IMR-90 (cell line): ENCODE data around the gene DHRS12. TPM values are rescaled to one million over a fixed set of nuclear protein-coding genes. Genes with fewer than 3 reads are reported as not detected.

Experiments used
- ATAC-seq: fragments of 200-7000 bp; cut with Tn5 transposase; 2 replicates; pipeline ENCODE4 v1.9.1; 2020; ENCODE audit warnings: low read depth, mild to moderate bottlenecking, moderate library complexity
- BruUV-seq: library from RNA; stranded (reverse); fragments of 400-500 nt; replicated peaks from 2 replicates; lab custom pipeline; 2021; lab: Mats Ljungman, UMichigan
- CTCF ChIA-PET: fragments of 300-600 bp; formaldehyde crosslinking; extraction: SDS; loops from one replicate; lab custom pipeline; 2021; ENCODE audit warnings: antibody characterized with exemption; lab: Yijun Ruan, JAX
- POLR2A ChIA-PET: fragments of 300-600 bp; sonication (Branson Sonifier 250); formaldehyde crosslinking; loops from one replicate; lab custom pipeline; 2022; ENCODE audit warnings: antibody characterized with exemption; ENCODE audit not compliant: unreplicated experiment; lab: Charles Lee
- DNase-seq: peaks from one replicate; pipeline ENCODE4 v3.0.0; 2013
- H2AFZ ChIP-seq: replicated peaks from 2 replicates; pipeline ENCODE3; 2013; ENCODE audit warnings: low read length, mild to moderate bottlenecking; ENCODE audit not compliant: poor library complexity
- H2AK5ac ChIP-seq: 2 replicates; pipeline ENCODE4 v1.6.1; 2013; ENCODE audit warnings: low read depth, low read length, inconsistent platforms
- H2AK9ac ChIP-seq: replicated peaks from 2 replicates; pipeline ENCODE3; 2013; ENCODE audit warnings: mild to moderate bottlenecking, low read depth, low read length, moderate library complexity; ENCODE audit not compliant: poor library complexity
- H2BK120ac ChIP-seq: 2 replicates; pipeline ENCODE4 v1.6.1; 2013; ENCODE audit warnings: low read depth, low read length, inconsistent platforms
- H2BK15ac ChIP-seq: 3 replicates; pipeline ENCODE4 v1.6.1; 2013; ENCODE audit warnings: low read depth, low read length, inconsistent platforms
- H2BK20ac ChIP-seq: 2 replicates; pipeline ENCODE4 v1.6.1; 2013; ENCODE audit warnings: low read depth, mild to moderate bottlenecking, inconsistent platforms, low read length, moderate library complexity
- H2BK5ac ChIP-seq: 2 replicates; pipeline ENCODE4 v1.6.1; 2013; ENCODE audit warnings: mild to moderate bottlenecking, low read depth, low read length, inconsistent platforms; ENCODE audit not compliant: poor library complexity, severe bottlenecking
- H3K14ac ChIP-seq: replicated peaks from 2 replicates; pipeline ENCODE4 v1.6.1; 2013; ENCODE audit warnings: low read depth, low read length, inconsistent platforms
- H3K18ac ChIP-seq: 2 replicates; pipeline ENCODE4 v1.6.1; 2013; ENCODE audit warnings: low read depth, low read length, control low read depth
- H3K23ac ChIP-seq: 2 replicates; pipeline ENCODE4 v1.6.1; 2013; ENCODE audit warnings: low read depth, low read length, inconsistent platforms
- H3K27ac ChIP-seq: 2 replicates; pipeline ENCODE4 v1.5.1; 2013; ENCODE audit warnings: mild to moderate bottlenecking, control low read depth, low read length; ENCODE audit not compliant: insufficient read depth
- H3K27me3 ChIP-seq: 2 replicates; pipeline ENCODE4 v1.6.1; 2013; ENCODE audit warnings: low read length; ENCODE audit not compliant: control insufficient read depth, insufficient read depth
- H3K36me3 ChIP-seq: 2 replicates; pipeline ENCODE4 v1.6.1; 2013; ENCODE audit warnings: low read length, mixed read lengths; ENCODE audit not compliant: control insufficient read depth, insufficient read depth
- H3K4ac ChIP-seq: 2 replicates; pipeline ENCODE4 v1.6.1; 2013; ENCODE audit warnings: low read depth, low read length, inconsistent platforms
- H3K4me1 ChIP-seq: 2 replicates; pipeline ENCODE4 v1.6.1; 2013; ENCODE audit warnings: low read length, mixed read lengths; ENCODE audit not compliant: control insufficient read depth, insufficient read depth
- H3K4me2 ChIP-seq: 2 replicates; pipeline ENCODE4 v1.6.1; 2013; ENCODE audit warnings: low read depth, mild to moderate bottlenecking, control low read depth, low read length, moderate library complexity
- H3K4me3 ChIP-seq: 2 replicates; pipeline ENCODE4 v1.5.1; 2013; ENCODE audit warnings: low read depth, mild to moderate bottlenecking, control low read depth, low read length, moderate library complexity; ENCODE audit not compliant: insufficient read depth
- H3K56ac ChIP-seq: 2 replicates; pipeline ENCODE4 v1.6.1; 2013; ENCODE audit warnings: low read length, inconsistent platforms; ENCODE audit not compliant: insufficient read depth; ENCODE audit errors: extremely low read depth
- H3K79me1 ChIP-seq, 2 experiments: 2 replicates each; pipeline ENCODE4 v1.6.1; 2013; ENCODE audit warnings: low read length in 2 of 2, inconsistent platforms in 1 of 2, low read depth in 1 of 2
- H3K9ac ChIP-seq: 2 replicates; pipeline ENCODE4 v1.6.1; 2013; ENCODE audit warnings: low read depth, low read length, control low read depth
- H3K9me1 ChIP-seq: 2 replicates; pipeline ENCODE4 v1.6.1; 2013; ENCODE audit warnings: low read length, inconsistent platforms; ENCODE audit not compliant: insufficient read depth
- H3K9me3 ChIP-seq: 2 replicates; pipeline ENCODE4 v1.6.1; 2013; ENCODE audit warnings: low read length; ENCODE audit not compliant: control insufficient read depth, insufficient read depth
- H4K20me1 ChIP-seq: 2 replicates; pipeline ENCODE4 v1.6.1; 2013; ENCODE audit warnings: low read length, inconsistent platforms; ENCODE audit not compliant: insufficient read depth
- H4K5ac ChIP-seq: 2 replicates; pipeline ENCODE4 v1.6.1; 2013; ENCODE audit warnings: mild to moderate bottlenecking, low read depth, low read length, control low read depth
- H4K8ac ChIP-seq, 2 experiments: 2 replicates each; pipeline ENCODE4 v1.6.1; 2013; ENCODE audit warnings: low read depth in 2 of 2, low read length in 2 of 2, control low read depth in 1 of 2, inconsistent platforms in 1 of 2
- H4K91ac ChIP-seq: 2 replicates; pipeline ENCODE4 v1.6.1; 2013; ENCODE audit warnings: low read depth, low read length, inconsistent platforms; ENCODE audit not compliant: insufficient read depth
- BHLHE40 ChIP-seq: fragments of 150-350 bp; IDR thresholded peaks from 2 replicates; pipeline ENCODE4 v1.6.1; 2016; ENCODE audit warnings: mild to moderate bottlenecking, low read depth, low read length
- CEBPB ChIP-seq: IDR thresholded peaks from 2 replicates; pipeline ENCODE4 v1.6.1; 2012; ENCODE audit warnings: low read depth, low read length, improper control_type of control experiment
- CHD1 ChIP-seq: IDR thresholded peaks from 2 replicates; pipeline ENCODE4 v1.6.1; 2012; ENCODE audit warnings: low read depth, low read length, improper control_type of control experiment
- CTCF ChIP-seq: conservative IDR thresholded peaks from 2 replicates; pipeline ENCODE4 v1.5.1; 2012; ENCODE audit warnings: mild to moderate bottlenecking, low read depth, low read length, improper control_type of control experiment
- NFE2L2 ChIP-seq: fragments of 150-350 bp; IDR thresholded peaks from 2 replicates; pipeline ENCODE4 v1.6.1; 2016; ENCODE audit warnings: low read depth, mild to moderate bottlenecking, low read length
- POLR2A ChIP-seq: IDR thresholded peaks from 2 replicates; pipeline ENCODE4 v1.6.1; 2012; ENCODE audit warnings: mild to moderate bottlenecking, low read depth, low read length
- RCOR1 ChIP-seq: IDR thresholded peaks from 2 replicates; pipeline ENCODE4 v1.6.1; 2012; ENCODE audit warnings: mild to moderate bottlenecking, low read length, improper control_type of control experiment; ENCODE audit not compliant: insufficient replicate concordance
- RFX5 ChIP-seq: IDR thresholded peaks from 2 replicates; pipeline ENCODE4 v1.8.0; 2012; ENCODE audit warnings: low read depth, mild to moderate bottlenecking, low read length, moderate library complexity
- WGBS, 2 experiments: methylation state at CpG; one replicate each; pipeline versions ENCODE4 v1.1.5 to v1.1.7; 2013; ENCODE audit warnings: missing lambda C conversion rate in 2 of 2; ENCODE audit not compliant: insufficient read length in 1 of 2; ENCODE audit errors: extremely low coverage in 2 of 2; 5-methylcytosine and 5-hydroxymethylcytosine counted together
- dilution Hi-C: fragments of 300-500 bp; cut with HindIII; formaldehyde crosslinking; loops from one replicate; pipeline ENCODE4 v1.14.3; 2018; ENCODE audit warnings: low sequenced_read_pairs; ENCODE audit not compliant: unreplicated experiment
- in situ Hi-C: fragments of 300-500 bp; cut with MboI; formaldehyde crosslinking; loops from 3 replicates; pipeline ENCODE4 v1.14.3; 2019; ENCODE audit warnings: low sequenced_read_pairs, inconsistent platforms, mixed read lengths
- intact Hi-C: fragments of 100-400 bp; cut with micrococcal nuclease; formaldehyde crosslinking; loops from 2 replicates; pipeline ENCODE4 v1.10.0; 2022
- polyA plus RNA-seq, 3 experiments: library from polyadenylated mRNA; depleted of rRNA; stranded (reverse); fragments of >200 nt; gene quantifications; 2 replicates each; pipeline ENCODE4 v1.2.3, GENCODE V29; 2012; ENCODE audit warnings: low replicate concordance in 1 of 3
- total RNA-seq: library from RNA; depleted of rRNA; stranded (reverse); fragments of >200 nt; gene quantifications from 2 replicates; pipeline ENCODE4 v1.2.3, GENCODE V29; 2012

Gene DHRS12
- total and polyA plus RNA-seq, 2 of the 4 experiments (the other 2 are of a cell fraction) = 1.3 to 1.6 TPM

GRCh38 chr13:51829568-51829899 lies 25.6 kb upstream of the DHRS12 start:
- H2AFZ ChIP-seq = no peak overlapping the region
- intact Hi-C loops (no loop called here), dilution Hi-C loops (no loop called here), in situ Hi-C loops (no loop called here)
- no peak overlapping the region for H3K4me3 ChIP-seq
- ChIA-PET CTCF (no interaction called here), POLR2A (no interaction called here)
- no peak overlapping the region for H2AK9ac ChIP-seq
- H2BK15ac ChIP-seq = no peak overlapping the region
- H3K27ac ChIP-seq = no peak overlapping the region
- no peaks in the 10 kb centered on the region for H3K36me3 ChIP-seq
- no peaks in the 10 kb centered on the region for H4K20me1 ChIP-seq
- no peak overlapping the region for H3K23ac ChIP-seq
- H2BK20ac ChIP-seq = no peak overlapping the region
- H2AK5ac ChIP-seq = no peak overlapping the region
- H3K9ac ChIP-seq = no peak overlapping the region
- no peak overlapping the region for H3K56ac ChIP-seq
- no peaks in the 10 kb centered on the region for H3K79me1 ChIP-seq
- no TSS peak for BruUV-seq
- no peak for ATAC-seq
- H3K27me3 ChIP-seq = peaks cover 67% of the 10 kb centered on the region
- no peak for DNase-seq
- H2BK5ac ChIP-seq = no peak overlapping the region
- H3K9me1 ChIP-seq = no peaks in the 10 kb centered on the region
- H4K5ac ChIP-seq = no peak overlapping the region
- H3K4me2 ChIP-seq = no peak overlapping the region
- no peak overlapping the region for H3K14ac ChIP-seq
- H4K8ac ChIP-seq = no peak overlapping the region
- no peak overlapping the region for H3K18ac ChIP-seq
- 90% methylated on average over 2 of the region's 2 CpGs; no CpG with 5 or more reads in 1 of the 2 experiments for WGBS, 2 experiments
- no peak overlapping the region for H2BK120ac ChIP-seq
- H3K9me3 ChIP-seq = no peaks in the 10 kb centered on the region
- H4K91ac ChIP-seq = no peak overlapping the region
- TF ChIP-seq CTCF = no peak
- no peak for TF ChIP-seq CEBPB
- no peak for TF ChIP-seq POLR2A
- TF ChIP-seq CHD1 = no peak
- no peak for TF ChIP-seq NFE2L2
- no peak for TF ChIP-seq RCOR1
- TF ChIP-seq BHLHE40 = no peak
- no peak for TF ChIP-seq RFX5
- H3K4ac ChIP-seq = no peak overlapping the region
- no peaks in the 10 kb centered on the region for H3K4me1 ChIP-seq
